Neural cell (in vitro differentiated cells): Measurements from ENCODE around the gene MALSU1. TPM values are rescaled to one million over a fixed set of nuclear protein-coding genes. Genes with fewer than 3 reads are reported as not detected.

Source experiments
- H2AFZ ChIP-seq: fragments of 200-600, 300-800 bp; sonication (generic), shearing (Covaris generic); 2 replicates; pipeline ENCODE4 v1.6.0; 2014; ENCODE audit warnings: low read depth, mild to moderate bottlenecking, antibody characterized with exemption, low read length, moderate library complexity
- H3F3A ChIP-seq: fragments of 200-600 bp; shearing (Covaris generic); 2 replicates; pipeline ENCODE4 v1.6.1; 2016; ENCODE audit warnings: mild to moderate bottlenecking, moderate library complexity, mixed read lengths, antibody characterized with exemption, low read length; ENCODE audit not compliant: insufficient read depth, poor library complexity, severe bottlenecking
- H3K27ac ChIP-seq: fragments of 200-600, 300-800 bp; sonication (generic), shearing (Covaris generic); 2 replicates; pipeline ENCODE4 v1.5.1; 2014; ENCODE audit warnings: mild to moderate bottlenecking, low read length, moderate library complexity
- H3K27me3 ChIP-seq: fragments of 300-800, 200-600 bp; sonication (generic), shearing (Covaris generic); 2 replicates; pipeline ENCODE4 v1.6.0; 2014; ENCODE audit warnings: mild to moderate bottlenecking, low read depth, low read length, moderate library complexity; ENCODE audit not compliant: insufficient read depth
- H3K36me3 ChIP-seq: fragments of 300-800, 200-600 bp; sonication (generic), shearing (Covaris generic); 2 replicates; pipeline ENCODE4 v1.5.1; 2014; ENCODE audit warnings: mild to moderate bottlenecking, antibody characterized with exemption, low read length, moderate library complexity; ENCODE audit not compliant: insufficient read depth
- H3K4me2 ChIP-seq: fragments of 300-800, 200-600 bp; sonication (generic), shearing (Covaris generic); 2 replicates; pipeline ENCODE4 v1.6.0; 2014; ENCODE audit warnings: mild to moderate bottlenecking, low read length
- H3K4me3 ChIP-seq: fragments of 300-800, 200-600 bp; sonication (generic), shearing (Covaris generic); 2 replicates; pipeline ENCODE4 v1.5.1; 2014; ENCODE audit warnings: mild to moderate bottlenecking, low read length, moderate library complexity
- H3K79me2 ChIP-seq: fragments of 200-600 bp; shearing (Covaris generic); replicated peaks from 2 replicates; pipeline ENCODE4 v1.6.0; 2014; ENCODE audit warnings: mild to moderate bottlenecking, low read length, moderate library complexity; ENCODE audit not compliant: insufficient read depth
- H3K9ac ChIP-seq: fragments of 300-800, 200-600 bp; sonication (generic), shearing (Covaris generic); 2 replicates; pipeline ENCODE4 v1.6.1; 2016; ENCODE audit warnings: mild to moderate bottlenecking, low read length, mixed read lengths
- H3K9me2 ChIP-seq: fragments of 200-600 bp; shearing (Covaris generic); 2 replicates; pipeline ENCODE4 v1.6.1; 2016; ENCODE audit warnings: mild to moderate bottlenecking, low read length, mixed read lengths; ENCODE audit not compliant: insufficient read depth
- H3K9me3 ChIP-seq: fragments of 200-600, 300-800 bp; sonication (generic), shearing (Covaris generic); 2 replicates; pipeline ENCODE4 v1.6.1; 2016; ENCODE audit warnings: mild to moderate bottlenecking, mixed run types, low read length, moderate library complexity, mixed read lengths
- H4K20me1 ChIP-seq: fragments of 200-600 bp; shearing (Covaris generic); 2 replicates; pipeline ENCODE4 v1.6.1; 2016; ENCODE audit warnings: mild to moderate bottlenecking, mixed run types; ENCODE audit not compliant: insufficient read depth
- EP300 ChIP-seq: fragments of 450-650 bp; conservative IDR thresholded peaks from 2 replicates; pipeline ENCODE4 v1.6.1; 2014; ENCODE audit warnings: antibody characterized with exemption, mild to moderate bottlenecking, moderate library complexity; ENCODE audit not compliant: poor library complexity, severe bottlenecking
- EZH2 ChIP-seq: fragments of 200-600, 300-800 bp; shearing (Covaris generic), sonication (generic); IDR thresholded peaks from 2 replicates; pipeline ENCODE4 v1.6.1; 2014; ENCODE audit warnings: antibody characterized with exemption, low read length, borderline replicate concordance, mild to moderate bottlenecking; ENCODE audit not compliant: insufficient read depth, poor library complexity, severe bottlenecking
- MXI1 ChIP-seq: fragments of 450-650 bp; conservative IDR thresholded peaks from 2 replicates; pipeline ENCODE4 v1.6.1; 2014; ENCODE audit warnings: antibody characterized with exemption, mild to moderate bottlenecking; ENCODE audit not compliant: poor library complexity, severe bottlenecking
- POLR2AphosphoS5 ChIP-seq: IDR thresholded peaks from 2 replicates; pipeline ENCODE4 v1.6.1; 2012
- RAD21 ChIP-seq: fragments of 450-650 bp; conservative IDR thresholded peaks from 2 replicates; pipeline ENCODE4 v1.6.1; 2014; ENCODE audit warnings: antibody characterized with exemption, mild to moderate bottlenecking, moderate library complexity
- SMC3 ChIP-seq: fragments of 450-650 bp; conservative IDR thresholded peaks from 2 replicates; pipeline ENCODE4 v1.6.1; 2014; ENCODE audit warnings: antibody characterized with exemption, mild to moderate bottlenecking, moderate library complexity; ENCODE audit not compliant: poor library complexity
- TAF1 ChIP-seq: IDR thresholded peaks from 2 replicates; pipeline ENCODE4 v1.6.1; 2012; ENCODE audit warnings: low read depth
- polyA plus RNA-seq: library from polyadenylated mRNA; depleted of rRNA; stranded (reverse); fragments of >200 nt; gene quantifications from 2 replicates; pipeline ENCODE4 v1.2.3, GENCODE V29; 2014
- TF ChIP-seq, protein P1 (sequence below): fragments of 450-650 bp; IDR thresholded peaks from 2 replicates; pipeline ENCODE4 v1.5.1; 2014; ENCODE audit warnings: antibody characterized with exemption, mild to moderate bottlenecking, moderate library complexity; ENCODE audit not compliant: poor library complexity, severe bottlenecking
- TF ChIP-seq, protein P2 (sequence below): IDR thresholded peaks from 2 replicates; pipeline ENCODE4 v1.6.1; 2012; ENCODE audit warnings: borderline replicate concordance

The MALSU1 gene
- polyA plus RNA-seq, 1 donor from 2014 or later, result 77.8 TPM

DNA sequence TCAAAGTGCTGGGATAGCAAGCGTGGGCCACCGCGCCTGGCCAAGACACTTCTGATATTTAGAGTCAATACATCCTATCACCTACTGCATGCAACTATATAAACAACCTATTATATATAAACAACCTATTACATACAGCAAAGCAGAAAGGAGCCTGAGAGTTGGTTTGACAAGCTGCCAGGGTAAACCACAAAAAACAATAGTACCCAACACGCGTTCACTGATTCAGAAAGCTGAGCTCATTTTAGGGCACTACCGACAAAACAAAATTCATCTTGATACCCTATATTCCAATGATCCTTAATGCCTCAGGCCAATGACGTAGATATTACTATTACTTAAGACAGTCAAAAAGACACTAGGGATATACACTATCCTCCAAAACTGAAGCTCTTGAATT lies 16.2 kb downstream of the MALSU1 start:
- Histone ChIP-seq H3K4me2 (no peak overlapping the region), H2AFZ (no peak overlapping the region), H3K4me3 (no peak overlapping the region), H3K9me2 (no peaks in the 10 kb centered on the region), H3K9me3 (no peaks in the 10 kb centered on the region), H3K27ac (no peak overlapping the region), H3K36me3 (peaks cover 5% of the 10 kb centered on the region), H3K27me3 (no peaks in the 10 kb centered on the region), H4K20me1 (no peaks in the 10 kb centered on the region), H3K79me2 (no peaks in the 10 kb centered on the region), H3K9ac (no peak overlapping the region), H3F3A (no peaks in the 10 kb centered on the region)
- TF ChIP-seq, protein P1, sequence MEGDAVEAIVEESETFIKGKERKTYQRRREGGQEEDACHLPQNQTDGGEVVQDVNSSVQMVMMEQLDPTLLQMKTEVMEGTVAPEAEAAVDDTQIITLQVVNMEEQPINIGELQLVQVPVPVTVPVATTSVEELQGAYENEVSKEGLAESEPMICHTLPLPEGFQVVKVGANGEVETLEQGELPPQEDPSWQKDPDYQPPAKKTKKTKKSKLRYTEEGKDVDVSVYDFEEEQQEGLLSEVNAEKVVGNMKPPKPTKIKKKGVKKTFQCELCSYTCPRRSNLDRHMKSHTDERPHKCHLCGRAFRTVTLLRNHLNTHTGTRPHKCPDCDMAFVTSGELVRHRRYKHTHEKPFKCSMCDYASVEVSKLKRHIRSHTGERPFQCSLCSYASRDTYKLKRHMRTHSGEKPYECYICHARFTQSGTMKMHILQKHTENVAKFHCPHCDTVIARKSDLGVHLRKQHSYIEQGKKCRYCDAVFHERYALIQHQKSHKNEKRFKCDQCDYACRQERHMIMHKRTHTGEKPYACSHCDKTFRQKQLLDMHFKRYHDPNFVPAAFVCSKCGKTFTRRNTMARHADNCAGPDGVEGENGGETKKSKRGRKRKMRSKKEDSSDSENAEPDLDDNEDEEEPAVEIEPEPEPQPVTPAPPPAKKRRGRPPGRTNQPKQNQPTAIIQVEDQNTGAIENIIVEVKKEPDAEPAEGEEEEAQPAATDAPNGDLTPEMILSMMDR, result no peak
- TF ChIP-seq RAD21, result no peak
- TF ChIP-seq EP300, result no peak
- TF ChIP-seq POLR2AphosphoS5, result no peak
- TF ChIP-seq EZH2, result no peak
- no peak for TF ChIP-seq MXI1
- TF ChIP-seq TAF1, result no peak
- TF ChIP-seq, protein P2, sequence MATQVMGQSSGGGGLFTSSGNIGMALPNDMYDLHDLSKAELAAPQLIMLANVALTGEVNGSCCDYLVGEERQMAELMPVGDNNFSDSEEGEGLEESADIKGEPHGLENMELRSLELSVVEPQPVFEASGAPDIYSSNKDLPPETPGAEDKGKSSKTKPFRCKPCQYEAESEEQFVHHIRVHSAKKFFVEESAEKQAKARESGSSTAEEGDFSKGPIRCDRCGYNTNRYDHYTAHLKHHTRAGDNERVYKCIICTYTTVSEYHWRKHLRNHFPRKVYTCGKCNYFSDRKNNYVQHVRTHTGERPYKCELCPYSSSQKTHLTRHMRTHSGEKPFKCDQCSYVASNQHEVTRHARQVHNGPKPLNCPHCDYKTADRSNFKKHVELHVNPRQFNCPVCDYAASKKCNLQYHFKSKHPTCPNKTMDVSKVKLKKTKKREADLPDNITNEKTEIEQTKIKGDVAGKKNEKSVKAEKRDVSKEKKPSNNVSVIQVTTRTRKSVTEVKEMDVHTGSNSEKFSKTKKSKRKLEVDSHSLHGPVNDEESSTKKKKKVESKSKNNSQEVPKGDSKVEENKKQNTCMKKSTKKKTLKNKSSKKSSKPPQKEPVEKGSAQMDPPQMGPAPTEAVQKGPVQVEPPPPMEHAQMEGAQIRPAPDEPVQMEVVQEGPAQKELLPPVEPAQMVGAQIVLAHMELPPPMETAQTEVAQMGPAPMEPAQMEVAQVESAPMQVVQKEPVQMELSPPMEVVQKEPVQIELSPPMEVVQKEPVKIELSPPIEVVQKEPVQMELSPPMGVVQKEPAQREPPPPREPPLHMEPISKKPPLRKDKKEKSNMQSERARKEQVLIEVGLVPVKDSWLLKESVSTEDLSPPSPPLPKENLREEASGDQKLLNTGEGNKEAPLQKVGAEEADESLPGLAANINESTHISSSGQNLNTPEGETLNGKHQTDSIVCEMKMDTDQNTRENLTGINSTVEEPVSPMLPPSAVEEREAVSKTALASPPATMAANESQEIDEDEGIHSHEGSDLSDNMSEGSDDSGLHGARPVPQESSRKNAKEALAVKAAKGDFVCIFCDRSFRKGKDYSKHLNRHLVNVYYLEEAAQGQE, result no peak
- TF ChIP-seq SMC3, result no peak

DNA sequence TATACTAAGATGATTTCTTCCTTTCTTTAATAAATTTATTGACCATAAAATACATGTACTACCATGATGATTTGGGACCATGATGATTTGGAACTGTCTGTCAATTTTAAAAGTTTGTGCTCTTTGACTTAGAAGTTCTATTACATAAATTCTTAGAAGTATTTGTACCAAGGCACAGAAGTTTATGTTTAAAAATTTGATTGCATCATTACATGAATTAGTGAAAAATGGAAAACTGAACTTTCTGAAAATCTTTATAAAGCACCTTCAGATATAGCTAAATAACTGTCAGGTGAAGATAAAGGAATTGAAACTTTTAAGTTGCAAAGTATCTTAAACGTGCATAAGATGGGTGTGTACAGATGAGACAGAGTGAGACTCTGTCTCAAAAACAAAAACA lies 32.0 kb downstream of the MALSU1 start:
- H3K9me2 ChIP-seq, result no peaks in the 10 kb centered on the region
- no peak overlapping the region for H2AFZ ChIP-seq
- H3K27me3 ChIP-seq, result no peaks in the 10 kb centered on the region
- no peak overlapping the region for H3K27ac ChIP-seq
- H3K9me3 ChIP-seq, result no peaks in the 10 kb centered on the region
- H4K20me1 ChIP-seq, result no peaks in the 10 kb centered on the region
- no peak overlapping the region for H3K9ac ChIP-seq
- H3K36me3 ChIP-seq, result peaks cover 4% of the 10 kb centered on the region
- H3K4me3 ChIP-seq, result no peak overlapping the region
- no peaks in the 10 kb centered on the region for H3K79me2 ChIP-seq
- H3K4me2 ChIP-seq, result no peak overlapping the region
- no peaks in the 10 kb centered on the region for H3F3A ChIP-seq
- no peak for TF ChIP-seq TAF1
- TF ChIP-seq, protein P1, result no peak
- TF ChIP-seq MXI1, result no peak
- no peak for TF ChIP-seq SMC3
- no peak for TF ChIP-seq RAD21
- TF ChIP-seq EP300, result no peak
- no peak for TF ChIP-seq POLR2AphosphoS5
- TF ChIP-seq, protein P2, result no peak
- TF ChIP-seq EZH2, result no peak
